Endodermal cell (in vitro differentiated cells): ENCODE results near the gene NUDT16L1. TPM values are rescaled to one million over a fixed set of nuclear protein-coding genes. Genes with fewer than 3 reads are reported as not detected.
"Not testable (repeated sequence)": the region's sequence is repeated elsewhere in the genome, so short reads cannot be mapped to it uniquely, and the experiment has no call there.

Experiments used
- DNase-seq: peaks from one replicate; pipeline ENCODE4 v3.0.0-alpha.2; 2017
- H3K27ac ChIP-seq: 2 replicates; pipeline ENCODE4 v1.5.1; 2013; ENCODE audit warnings: mild to moderate bottlenecking, low read depth, low read length, moderate library complexity
- H3K27me3 ChIP-seq: 2 replicates; pipeline ENCODE4 v1.6.1; 2013; ENCODE audit warnings: mild to moderate bottlenecking, low read length, moderate library complexity; ENCODE audit not compliant: insufficient read depth, control insufficient read depth, poor library complexity, severe bottlenecking
- H3K36me3 ChIP-seq: 2 replicates; pipeline ENCODE4 v1.7.0; 2013; ENCODE audit warnings: mild to moderate bottlenecking, low read length, moderate library complexity; ENCODE audit not compliant: control insufficient read depth, insufficient read depth
- H3K4me1 ChIP-seq: one replicate; pipeline ENCODE4 v1.7.0; 2013; ENCODE audit warnings: low read length; ENCODE audit not compliant: control insufficient read depth, insufficient read depth
- H3K4me3 ChIP-seq: 2 replicates; pipeline ENCODE4 v1.5.1; 2013; ENCODE audit warnings: mild to moderate bottlenecking, low read length, moderate library complexity
- H3K9ac ChIP-seq: 2 replicates; pipeline ENCODE4 v1.6.1; 2013; ENCODE audit warnings: mild to moderate bottlenecking, low read length, moderate library complexity; ENCODE audit not compliant: poor library complexity, severe bottlenecking; ENCODE audit errors: extremely low read depth
- H3K9me3 ChIP-seq: 2 replicates; pipeline ENCODE4 v1.6.1; 2013; ENCODE audit warnings: mild to moderate bottlenecking, low read length, moderate library complexity; ENCODE audit not compliant: control insufficient read depth
- H3K27ac Mint-ChIP-seq: 2 replicates; pipeline ENCODE4 v1.8.0; 2020; ENCODE audit warnings: mixed read lengths
- H3K27me3 Mint-ChIP-seq: 2 replicates; pipeline ENCODE4 v1.8.0; 2021; ENCODE audit warnings: mild to moderate bottlenecking, mixed read lengths; ENCODE audit not compliant: insufficient read depth
- H3K36me3 Mint-ChIP-seq: 2 replicates; pipeline ENCODE4 v1.8.0; 2020; ENCODE audit warnings: low read depth, mixed read lengths
- H3K4me1 Mint-ChIP-seq: 2 replicates; pipeline ENCODE4 v1.8.0; 2020; ENCODE audit warnings: mixed read lengths
- H3K4me3 Mint-ChIP-seq: 2 replicates; pipeline ENCODE4 v1.8.0; 2020; ENCODE audit warnings: mild to moderate bottlenecking, moderate library complexity, mixed read lengths
- H3K9me3 Mint-ChIP-seq: 2 replicates; pipeline ENCODE4 v1.8.0; 2020; ENCODE audit warnings: mild to moderate bottlenecking, mixed read lengths
- CTCF ChIP-seq: fragments of 200-600 bp; sonication (generic); conservative IDR thresholded peaks from 2 replicates; pipeline ENCODE4 v1.5.0; 2021; ENCODE audit warnings: antibody characterized with exemption, mild to moderate bottlenecking
- WGBS, 2 experiments: methylation state at CpG; one replicate each; pipeline versions ENCODE4 v1.1.5 to v1.1.7; 2013; ENCODE audit warnings: missing lambda C conversion rate in 2 of 2, mixed read lengths in 1 of 2; ENCODE audit not compliant: insufficient coverage in 1 of 2, insufficient read length in 1 of 2; 5-methylcytosine and 5-hydroxymethylcytosine counted together
- total RNA-seq, 2 donors: library from RNA; stranded (reverse); fragmentation: NEBNext Ultra II Directional in 1 of 2; extraction: Animal tissue kit (Norgen Biotek cat#: 25700) in 1 of 2; gene quantifications; 2 replicates in 1 of 2; 3 replicates in 1 of 2; pipeline ENCODE4 v1.2.1, GENCODE V29; 2021

The NUDT16L1 gene
- total RNA-seq, 2 donors from 2014 or later: 38.6 to 40.7 TPM

GRCh38 chr16:4648917-4649316 lies 44.4 kb upstream of the NUDT16L1 start:
- Histone ChIP-seq H3K36me3 (peaks cover 6% of the 10 kb centered on the region), H3K4me1 (peaks cover 3% of the 10 kb centered on the region), H3K27ac (no peak overlapping the region), H3K9ac (no peak overlapping the region), H3K9me3 (no peaks in the 10 kb centered on the region), H3K27me3 (no peaks in the 10 kb centered on the region), H3K4me3 (no peak overlapping the region)
- Mint-ChIP-seq H3K36me3 (peaks cover 32% of the 10 kb centered on the region), H3K4me1 (peaks cover 8% of the 10 kb centered on the region), H3K4me3 (no peak overlapping the region), H3K27ac (peak overlapping the region; percentile 44), H3K27me3 (no peaks in the 10 kb centered on the region), H3K9me3 (no peaks in the 10 kb centered on the region)
- WGBS, 2 experiments: 95 to 97% methylated on average over 3 to 13 of the region's 13 CpGs
- no peak for TF ChIP-seq CTCF
- no peak for DNase-seq

- Mint-ChIP-seq H3K4me1 (peaks cover 16% of the 10 kb centered on the region), H3K4me3 (no peak overlapping the region), H3K9me3 (no peaks in the 10 kb centered on the region), H3K36me3 (peaks cover 35% of the 10 kb centered on the region), H3K27me3 (no peaks in the 10 kb centered on the region), H3K27ac (peak overlapping the region; percentile 44)
- WGBS, 2 experiments: 93 to 98% methylated on average over 20 to 25 of the region's 25 CpGs
- H3K9me3 ChIP-seq: no peaks in the 10 kb centered on the region
- H3K9ac ChIP-seq: no peak overlapping the region
- peaks cover 3% of the 10 kb centered on the region for H3K4me1 ChIP-seq
- H3K27ac ChIP-seq: no peak overlapping the region
- no peak overlapping the region for H3K4me3 ChIP-seq
- no peak for DNase-seq
- no peaks in the 10 kb centered on the region for H3K27me3 ChIP-seq
- H3K36me3 ChIP-seq: peaks cover 8% of the 10 kb centered on the region
- no peak for TF ChIP-seq CTCF
Measured at GRCh38 chr16:4649744-4650442, 43.5 kb upstream of the NUDT16L1 start.

GRCh38 chr16:4650443-4651074 lies 42.8 kb upstream of the NUDT16L1 start:
- H3K27me3 ChIP-seq, H3K36me3 ChIP-seq, H3K27me3 Mint-ChIP-seq, H3K9me3 ChIP-seq, H3K9me3 Mint-ChIP-seq, H3K9ac ChIP-seq, H3K4me3 ChIP-seq, H3K4me1 ChIP-seq, H3K27ac ChIP-seq, H3K4me3 Mint-ChIP-seq: not testable (repeated sequence)
- H3K4me1 Mint-ChIP-seq: peaks cover 16% of the 10 kb centered on the region
- 88 to 91% methylated on average over 11 to 15 of the region's 15 CpGs for WGBS, 2 experiments
- peaks cover 39% of the 10 kb centered on the region for H3K36me3 Mint-ChIP-seq
- peak overlapping the region; percentile 88 for H3K27ac Mint-ChIP-seq
- DNase-seq: peak; percentile 94
- TF ChIP-seq CTCF: peak; percentile 94
